Heart right ventricle (tissue), 16 donors: ENCODE measurements around the gene CRACR2B. TPM values are rescaled to one million over a fixed set of nuclear protein-coding genes. Genes with fewer than 3 reads are reported as not detected.

Experiments
- ATAC-seq, 8 donors: fragments of 200-7000 bp; cut with Tn5 transposase; one replicate each; pipeline ENCODE4 v1.9.1; 2020; ENCODE audit warnings: mild to moderate bottlenecking in 8 of 8, moderate library complexity in 8 of 8, moderate number of reproducible peaks in 1 of 8
- DNase-seq, 2 donors: peaks; one replicate each; pipeline ENCODE4 v3.0.0-alpha.2; 2020
- H3K27ac ChIP-seq, 10 donors: fragments of 200-600 bp; sonication (generic) in 2 of 10; one replicate each; pipeline versions ENCODE4 v1.5.0 to v1.8.0; 2020 to 2022; ENCODE audit warnings: mild to moderate bottlenecking in 3 of 10
- H3K27me3 ChIP-seq, 7 donors: fragments of 200-600 bp; one replicate each; pipeline ENCODE4 v1.8.0; 2021 to 2022; ENCODE audit warnings: mild to moderate bottlenecking in 2 of 7
- H3K36me3 ChIP-seq, 9 donors: fragments of 200-600 bp; sonication (generic) in 1 of 9; one replicate each; pipeline versions ENCODE4 v1.5.0 to v1.8.0; 2020 to 2022; ENCODE audit warnings: mild to moderate bottlenecking in 2 of 9
- H3K4me1 ChIP-seq, 9 donors: fragments of 200-600 bp; sonication (generic) in 1 of 9; one replicate each; pipeline versions ENCODE4 v1.5.0 to v1.8.0; 2020 to 2022; ENCODE audit warnings: mild to moderate bottlenecking in 4 of 9
- H3K4me3 ChIP-seq, 10 donors: fragments of 200-600 bp; sonication (generic) in 2 of 10; one replicate each; pipeline versions ENCODE4 v1.5.0 to v1.8.0; 2020 to 2022; ENCODE audit warnings: mild to moderate bottlenecking in 7 of 10, moderate library complexity in 2 of 10
- H3K9me3 ChIP-seq, 11 donors: fragments of 200-600 bp in 10 of 11; sonication (generic) in 2 of 11; one replicate each; pipeline versions ENCODE4 v1.5.0 to v1.8.0; 2013 to 2022; ENCODE audit warnings: mild to moderate bottlenecking in 2 of 11, control low read depth in 1 of 11, moderate library complexity in 1 of 11
- WGBS, 2 donors: extraction: QIAGEN DNeasy Blood & Tissue Kit; methylation state at CpG; one replicate each; pipeline ENCODE4 v1.1.7; 2013; ENCODE audit warnings: inconsistent platforms in 1 of 2; 5-methylcytosine and 5-hydroxymethylcytosine counted together
- intact Hi-C, 10 donors: fragments of 100-400 bp; cut with DNase I; formaldehyde crosslinking; loops; one replicate each; pipeline versions ENCODE4 v1.11.1 to v1.14.2; 2022
- polyA plus RNA-seq, 2 donors: library from polyadenylated mRNA; stranded (reverse); fragments of 200-250 nt; gene quantifications; one replicate each; pipeline ENCODE4 v1.2.3, GENCODE V29; 2013
- total RNA-seq, 10 donors: library from RNA; stranded (reverse); fragmentation: NEBNext Ultra II Directional in 3 of 10; extraction: Animal tissue kit (Norgen Biotek cat#: 25700) in 3 of 10; gene quantifications; one replicate each; pipeline versions ENCODE4 v1.2.1 to v1.2.4, GENCODE V29; 2021 to 2023
- TF ChIP-seq, protein P1 (sequence below), 9 donors: fragments of 200-600 bp; sonication (generic) in 2 of 9; IDR thresholded peaks; one replicate each; pipeline versions ENCODE4 v1.5.0 to v1.8.0; 2021 to 2022; ENCODE audit warnings: antibody characterized with exemption in 9 of 9, mild to moderate bottlenecking in 5 of 9, moderate library complexity in 1 of 9
- donor health status: Arrhythmogenic right ventricular cardiomyopathy.
- donor health status: ischemic (EF 13 %, LVEDD 7.1; RV severe dilation, severe dysfunction).
- donor health status: healthy with polysubstance abuse.
- donor health status: DM: no; HTN: yes; CAD: no.
- donor health status: DM: no; HTN: no; CAD: no.
- donor health status: ischemic (EF 25% LVEDD 6.9; RV normal size, moderate dysfunction).
- donor health status: ischemic (EF 25% LVEDD 5.7; RV mildly dilated, moderate dysfunction).
- donor health status: healthy.
- donor health status: DM: yes; HTN: yes; CAD: no.
- donor health status: Ischemic cardiomyopathy.
- donor health status: ischemic (EF 35%, LVEDD 5.7; RV mildly dilated, moderate dysfunction).
- donor health status: nonischemic (EF 11% LVEDD 7.7; RV severe dilation, severe dysfunction).
- donor health status: DM: yes; HTN: yes; CAD: no.
- donor health status: PGD.
- donor health status: ischemic (EF 29% LVEDD 5.4; RV normal size, mild dysfunction).
- donor health status: nonischemic (EF 23%, LVEDD 6.1; RV moderate dilation, normal function).

The CRACR2B gene
- total and polyA plus RNA-seq, 12 donors = 11.4 to 72.3 (median 17.0) TPM

- intact Hi-C loops = loop anchor here in 2 of 10 donors (10.0 kb wide), 1 partner anchor 189 kb away; no protein-coding TSS in a partner anchor
- no peak overlapping the region for H3K4me3 ChIP-seq
- peaks cover 11 to 67% (median 31%) of the 10 kb centered on the region in 9 donors for H3K4me1 ChIP-seq
- H3K36me3 ChIP-seq = peaks cover 0 to 11% (median 0%) of the 10 kb centered on the region in 9 donors
- WGBS, 2 donors = 90 to 92% methylated on average over 12 of the region's 12 CpGs
- H3K27me3 ChIP-seq = no peaks in the 10 kb centered on the region
- no peak overlapping the region for H3K27ac ChIP-seq
- no peak for DNase-seq
- TF ChIP-seq, protein P1, sequence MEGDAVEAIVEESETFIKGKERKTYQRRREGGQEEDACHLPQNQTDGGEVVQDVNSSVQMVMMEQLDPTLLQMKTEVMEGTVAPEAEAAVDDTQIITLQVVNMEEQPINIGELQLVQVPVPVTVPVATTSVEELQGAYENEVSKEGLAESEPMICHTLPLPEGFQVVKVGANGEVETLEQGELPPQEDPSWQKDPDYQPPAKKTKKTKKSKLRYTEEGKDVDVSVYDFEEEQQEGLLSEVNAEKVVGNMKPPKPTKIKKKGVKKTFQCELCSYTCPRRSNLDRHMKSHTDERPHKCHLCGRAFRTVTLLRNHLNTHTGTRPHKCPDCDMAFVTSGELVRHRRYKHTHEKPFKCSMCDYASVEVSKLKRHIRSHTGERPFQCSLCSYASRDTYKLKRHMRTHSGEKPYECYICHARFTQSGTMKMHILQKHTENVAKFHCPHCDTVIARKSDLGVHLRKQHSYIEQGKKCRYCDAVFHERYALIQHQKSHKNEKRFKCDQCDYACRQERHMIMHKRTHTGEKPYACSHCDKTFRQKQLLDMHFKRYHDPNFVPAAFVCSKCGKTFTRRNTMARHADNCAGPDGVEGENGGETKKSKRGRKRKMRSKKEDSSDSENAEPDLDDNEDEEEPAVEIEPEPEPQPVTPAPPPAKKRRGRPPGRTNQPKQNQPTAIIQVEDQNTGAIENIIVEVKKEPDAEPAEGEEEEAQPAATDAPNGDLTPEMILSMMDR (IDR thresholded peaks at IDR 0.05) = no peak
- no peak for ATAC-seq
- no peaks in the 10 kb centered on the region for H3K9me3 ChIP-seq
Observed at GRCh38 chr11:855796-856195, 28.1 kb downstream of the CRACR2B start.

DNA sequence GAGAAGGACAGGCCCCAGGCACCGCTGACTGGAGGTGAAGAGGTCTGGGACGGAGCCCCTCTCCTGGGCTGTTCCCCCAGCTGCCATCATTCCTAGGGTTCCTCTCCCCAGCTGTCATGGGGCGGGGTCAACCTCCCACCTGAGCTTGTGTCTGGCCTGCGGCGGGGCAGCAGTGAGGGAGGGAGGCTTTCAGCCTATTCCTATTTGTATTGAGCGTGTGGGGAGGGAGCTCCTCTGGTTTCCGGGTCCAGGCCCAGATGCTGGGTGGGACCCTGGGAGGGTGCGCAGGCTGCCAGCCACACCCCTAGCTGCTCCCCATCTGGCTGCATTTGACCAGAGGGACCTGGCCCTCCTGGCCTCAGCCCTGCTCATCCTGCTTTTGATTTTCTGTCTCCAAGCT lies 28.7 kb downstream of the CRACR2B start:
- Histone ChIP-seq H3K9me3 (no peaks in the 10 kb centered on the region), H3K36me3 (peaks cover 0 to 9% (median 0%) of the 10 kb centered on the region in 9 donors), H3K4me1 (peaks cover 11 to 61% (median 29%) of the 10 kb centered on the region in 9 donors), H3K27me3 (no peaks in the 10 kb centered on the region), H3K27ac (no peak overlapping the region), H3K4me3 (no peak overlapping the region)
- DNase-seq (no peak), ATAC-seq (no peak)
- whole genome bisulfite sequencing, 2 donors = 69 to 74% methylated on average over 8 of the region's 8 CpGs
- intact Hi-C loops = loop anchor here in 2 of 10 donors (10.0 kb wide), 1 partner anchor 188 kb away; no protein-coding TSS in a partner anchor
- TF ChIP-seq, protein P1 (IDR thresholded peaks at IDR 0.05) = no peak

DNA sequence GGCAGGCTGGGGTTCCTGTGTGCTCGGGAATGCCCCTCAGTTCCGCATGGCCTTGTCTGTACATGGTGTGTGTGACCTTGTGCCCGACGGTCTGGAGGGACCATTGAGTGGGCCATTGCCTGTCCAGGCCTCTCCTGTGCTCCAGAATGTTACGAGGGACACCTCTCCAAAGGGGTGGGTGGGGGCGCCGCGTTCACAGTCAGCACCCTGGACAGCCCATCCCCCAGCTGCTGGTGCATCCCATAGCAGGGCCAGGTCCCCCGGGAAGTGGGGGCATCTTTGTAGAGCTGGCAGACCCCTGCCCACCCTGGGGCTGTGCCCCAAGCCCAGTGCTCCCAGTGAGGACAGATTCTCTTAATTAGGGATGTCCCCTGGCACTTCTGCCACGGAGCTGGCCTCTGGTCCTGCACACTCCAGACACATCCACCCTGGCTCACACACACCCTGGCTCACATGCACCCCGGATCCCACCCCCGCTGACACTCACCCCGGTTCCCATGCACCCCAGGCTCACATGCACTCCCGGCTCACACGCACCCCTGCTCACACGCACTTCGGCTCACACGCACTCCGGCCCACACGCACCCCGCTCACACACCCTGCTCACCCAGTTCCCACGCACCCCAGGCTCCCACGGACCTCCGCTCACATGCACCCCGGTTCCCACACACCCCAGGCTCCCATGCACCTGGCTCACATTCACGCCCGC lies 30.5 kb downstream of the CRACR2B start:
- DNase-seq (no peak), ATAC-seq (no peak)
- intact Hi-C loops = loop anchor here in 2 of 10 donors (10.0 kb wide), 1 partner anchor 187 kb away; no protein-coding TSS in a partner anchor

DNA sequence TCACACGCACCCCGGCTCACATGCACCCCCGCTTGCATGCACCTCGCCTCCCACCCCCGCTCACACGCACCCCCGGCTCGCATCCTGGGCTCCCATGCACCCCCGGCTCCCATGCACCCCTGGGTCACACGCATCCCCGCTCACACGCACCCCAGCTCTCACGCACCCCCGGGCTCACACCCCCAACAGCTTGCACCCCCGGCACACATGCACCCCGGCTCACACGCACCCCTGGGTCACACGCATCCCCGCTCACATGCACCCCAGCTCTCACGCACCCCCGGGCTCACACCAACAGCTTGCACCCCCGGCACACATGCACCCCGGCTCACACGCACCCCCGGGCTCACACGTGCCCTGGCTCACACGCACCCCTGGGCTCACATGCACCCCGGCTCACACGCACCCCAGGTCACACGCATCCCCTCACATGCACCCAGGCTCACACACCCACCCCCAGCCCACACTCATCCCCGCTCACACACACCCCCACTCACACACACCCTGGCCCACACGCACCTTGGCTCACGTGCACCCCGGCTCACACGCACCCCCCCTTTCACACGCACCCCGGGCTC lies 31.1 kb downstream of the CRACR2B start:
- intact Hi-C loops = loop anchor here in 2 of 10 donors (10.0 kb wide), 1 partner anchor 186 kb away; no protein-coding TSS in a partner anchor
- WGBS, 2 donors = 92 to 95% methylated on average over 33 to 37 of the region's 37 CpGs
- ATAC-seq = no peak
- Histone ChIP-seq H3K36me3 (peaks cover 0 to 25% (median 0%) of the 10 kb centered on the region in 9 donors), H3K4me1 (peaks cover 11 to 52% (median 33%) of the 10 kb centered on the region in 9 donors), H3K27ac (no peak overlapping the region), H3K4me3 (no peak overlapping the region), H3K27me3 (no peaks in the 10 kb centered on the region), H3K9me3 (no peaks in the 10 kb centered on the region)
- TF ChIP-seq, protein P1 (IDR thresholded peaks at IDR 0.05) = no peak
- no peak for DNase-seq

More for the DNA sequence above, 30.5 kb downstream of the CRACR2B start:
- 86 to 88% methylated on average over 27 of the region's 27 CpGs for WGBS, 2 donors
- no peaks in the 10 kb centered on the region for H3K9me3 ChIP-seq
- TF ChIP-seq, protein P1 (IDR thresholded peaks at IDR 0.05) = no peak
- H3K4me3 ChIP-seq = no peak overlapping the region
- H3K4me1 ChIP-seq = peaks cover 11 to 52% (median 33%) of the 10 kb centered on the region in 9 donors
- no peaks in the 10 kb centered on the region for H3K27me3 ChIP-seq
- H3K27ac ChIP-seq = no peak overlapping the region
- peaks cover 0 to 20% (median 0%) of the 10 kb centered on the region in 9 donors for H3K36me3 ChIP-seq
